Activated CD8-positive, alpha-beta memory T cell treated with anti-CD3 and anti-CD28 coated beads, Interleukin-2, amount 50 U/mL, for 1 hour (primary cell): ENCODE measurements around the gene DIABLO.
"Not testable (repeated sequence)": the region's sequence is repeated elsewhere in the genome, so short reads cannot be mapped to it uniquely, and the experiment has no call there.

Experiments
- DNase-seq: peaks from one replicate; pipeline ENCODE4 v3.0.0-alpha.2; 2020; ENCODE audit errors: extremely low read depth

Gene DIABLO

GRCh38 chr12:122189626-122190475 lies 36.0 kb downstream of the DIABLO start:
- no peak for DNase-seq

- no peak for DNase-seq
Measured at GRCh38 chr12:122187466-122187865, 38.4 kb downstream of the DIABLO start.

DNA sequence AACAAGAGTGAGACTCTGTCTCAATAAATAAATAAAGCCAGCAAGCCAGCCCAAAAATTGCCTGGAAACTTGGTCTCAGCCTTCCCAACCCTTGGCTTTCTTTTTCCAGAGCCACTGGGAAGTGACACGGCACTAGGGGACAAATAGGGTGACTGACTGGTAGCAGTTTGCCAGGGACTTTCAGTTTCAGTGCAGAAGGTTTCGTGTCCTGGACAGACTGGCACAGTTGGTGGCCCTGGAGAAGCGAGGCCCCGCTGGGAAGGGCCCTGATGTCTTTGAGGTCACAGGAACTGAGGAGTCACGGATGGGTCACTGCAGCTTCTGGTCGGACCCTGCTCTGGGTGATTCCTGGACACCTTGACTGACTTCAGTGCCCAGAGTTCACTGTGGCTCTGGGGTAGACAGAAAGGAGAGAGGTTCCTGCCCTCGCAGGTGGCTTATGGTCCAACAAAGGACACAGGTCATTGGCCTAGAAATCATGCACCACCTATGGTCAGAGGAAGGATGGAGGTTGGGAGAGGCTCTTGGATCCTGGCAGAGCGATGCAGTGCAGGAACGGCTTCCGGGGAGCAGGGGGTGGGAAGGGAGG lies 40.3 kb downstream of the DIABLO start:
- no peak for DNase-seq

DNA sequence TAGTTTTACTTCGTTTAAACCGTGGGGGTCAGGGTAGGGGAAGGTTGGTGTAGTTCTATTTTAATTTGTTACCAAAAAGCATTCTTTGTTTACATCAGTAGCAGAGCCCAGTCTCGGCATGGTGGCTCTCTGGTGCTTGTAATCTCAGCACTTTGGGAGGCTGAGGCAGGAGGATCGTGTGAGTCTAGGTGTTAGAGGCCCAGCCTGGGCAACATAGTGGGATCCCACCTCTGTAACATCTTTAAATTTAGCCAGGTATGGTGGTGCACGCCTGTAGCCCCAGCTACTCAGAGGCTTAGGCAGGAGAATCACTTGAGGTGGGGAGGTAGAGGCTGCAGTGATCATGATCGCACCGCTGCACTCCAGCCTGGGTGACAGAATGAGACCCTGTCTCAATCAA lies 40.8 kb downstream of the DIABLO start:
- no peak for DNase-seq

DNA sequence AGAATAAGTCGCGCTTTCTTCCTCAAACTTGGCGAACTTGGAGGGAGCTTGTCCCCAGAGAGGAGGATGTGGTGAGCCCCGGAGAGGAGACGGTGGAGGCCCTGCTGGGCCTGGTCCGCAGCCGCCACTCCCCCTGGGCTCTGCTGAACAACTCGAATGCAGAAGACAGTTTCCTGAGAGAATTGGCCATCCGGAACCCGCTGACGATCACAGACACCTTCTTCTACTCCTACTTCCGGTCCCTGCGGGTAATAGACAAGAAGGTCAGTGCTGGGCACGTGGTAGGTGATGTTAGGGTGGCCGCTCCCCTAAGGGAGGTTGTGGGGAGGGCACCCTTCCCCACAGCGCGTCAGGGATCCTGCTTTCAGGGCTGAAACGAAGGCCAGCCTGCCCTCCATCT lies 41.3 kb downstream of the DIABLO start:
- DNase-seq, result no peak

DNA sequence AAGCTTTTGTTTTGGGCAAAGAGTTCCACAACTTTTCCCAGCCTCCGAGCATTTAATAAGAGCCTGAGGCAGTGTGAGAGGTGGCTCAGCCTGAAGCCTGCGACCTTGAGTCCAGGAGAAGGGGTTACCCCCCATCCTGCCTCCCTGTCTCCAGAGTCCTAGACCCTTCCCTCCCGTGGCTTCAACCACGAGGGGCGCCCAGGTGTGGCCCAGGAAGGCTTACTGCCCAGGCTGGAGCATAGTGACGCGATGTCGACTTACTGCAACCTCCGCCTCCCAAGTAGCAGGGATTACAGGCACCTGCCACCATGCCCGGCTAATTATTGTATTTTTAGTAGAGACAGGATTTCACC lies 42.3 kb downstream of the DIABLO start:
- DNase-seq, result no peak

DNA sequence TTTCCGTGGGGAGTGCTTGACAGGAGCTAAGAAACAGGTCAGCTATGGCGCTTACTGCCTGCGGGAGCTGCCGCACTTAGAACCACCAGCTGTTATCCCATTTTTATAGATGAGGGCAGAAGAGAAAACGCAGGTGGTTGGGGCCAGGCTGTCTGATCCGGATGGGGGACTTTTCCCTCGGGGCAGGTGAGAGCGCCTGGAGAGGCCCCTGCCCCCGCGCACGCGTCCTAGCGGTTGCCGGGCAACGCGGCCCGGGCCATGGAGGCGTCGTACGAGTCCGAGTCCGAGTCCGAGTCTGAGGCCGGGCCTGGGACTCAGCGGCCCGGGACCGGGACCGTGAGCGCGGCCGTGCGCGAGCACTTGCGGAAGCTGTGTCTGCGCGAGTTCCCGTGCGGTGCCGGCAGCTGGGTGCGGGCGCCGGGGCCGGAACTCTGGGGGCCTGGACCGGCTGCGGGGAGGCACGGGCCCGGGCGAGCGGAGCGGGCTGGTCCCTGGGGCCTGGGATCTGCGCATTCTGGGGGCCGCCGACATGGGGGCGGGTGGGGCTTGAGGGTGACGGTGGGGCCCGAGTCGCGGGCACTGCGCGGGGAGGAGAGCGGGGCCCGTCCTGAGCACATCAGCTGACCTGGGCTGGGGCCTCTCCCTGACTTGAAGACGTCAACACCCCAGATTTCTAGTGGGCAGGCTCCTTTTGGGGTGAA lies 42.8 kb downstream of the DIABLO start, which contains the start of gene LRRC43:
TSS of gene LRRC43 (plus strand) at position 237 of the 701 bp plus-strand sequence. CDS start at position 259, 22 bp downstream.
- no peak for DNase-seq

- DNase-seq, result not testable (repeated sequence)
Measured at GRCh38 chr12:122176473-122176872, 49.4 kb downstream of the DIABLO start.

GRCh38 chr12:122174155-122174845 lies 51.6 kb downstream of the DIABLO start, which contains the start of gene IL31:
TSS of gene IL31 (minus strand) at chr12:122174221. CDS start at chr12:122174172, 49 bp downstream.
- DNase-seq, result no peak

DNA sequence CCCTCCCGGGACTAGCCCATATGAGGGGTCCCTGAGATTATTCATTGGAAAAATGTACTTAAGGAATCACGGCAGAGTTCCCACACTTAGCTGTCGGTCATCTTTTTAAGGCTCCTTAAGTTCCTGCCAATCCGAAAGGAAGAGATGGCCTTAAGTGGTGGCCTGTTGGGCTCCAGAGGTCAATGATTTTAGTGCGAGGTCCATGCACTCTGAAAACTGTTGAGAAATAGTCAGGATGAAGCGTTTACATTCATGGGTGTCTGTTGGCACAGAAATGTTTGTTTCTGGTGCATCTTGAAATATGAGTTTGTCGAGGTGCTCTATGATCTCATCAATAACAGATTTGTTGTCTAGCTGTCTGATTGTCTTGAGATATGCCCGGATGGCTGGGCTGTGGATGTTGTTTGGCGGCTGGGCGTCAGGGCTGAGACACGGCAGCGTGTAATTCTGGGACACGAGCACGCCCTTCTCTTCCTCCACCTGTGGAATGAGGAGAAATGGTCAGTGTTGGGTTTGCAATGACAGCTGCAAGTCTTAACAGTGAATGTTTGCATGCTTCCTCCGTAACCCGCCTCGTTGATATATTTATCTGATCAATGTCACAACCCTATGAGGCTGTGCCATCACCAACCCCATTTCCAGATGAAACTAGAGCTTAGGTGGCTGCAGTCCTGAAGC lies 53.5 kb downstream of the DIABLO start:
- no peak for DNase-seq

DNA sequence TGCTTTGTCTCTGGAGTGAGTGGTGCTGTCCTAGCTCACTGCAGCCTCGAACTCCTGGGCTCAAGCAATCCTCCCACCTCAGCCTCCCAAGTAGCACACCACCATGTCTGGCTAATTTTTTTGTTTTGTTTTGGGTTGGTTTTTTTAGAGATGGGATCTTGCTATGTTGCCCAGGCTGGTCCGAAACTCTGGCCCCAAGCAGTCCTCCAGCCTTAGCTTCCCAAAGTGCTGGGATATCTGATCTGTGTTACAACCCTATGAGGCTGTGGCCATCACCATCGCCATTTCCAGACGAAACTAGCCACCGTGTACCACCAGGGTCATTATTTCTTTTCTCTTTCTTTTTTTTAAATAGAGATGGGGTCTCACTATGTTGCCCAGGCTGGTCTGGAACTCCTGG lies 54.5 kb downstream of the DIABLO start:
- no peak for DNase-seq

DNA sequence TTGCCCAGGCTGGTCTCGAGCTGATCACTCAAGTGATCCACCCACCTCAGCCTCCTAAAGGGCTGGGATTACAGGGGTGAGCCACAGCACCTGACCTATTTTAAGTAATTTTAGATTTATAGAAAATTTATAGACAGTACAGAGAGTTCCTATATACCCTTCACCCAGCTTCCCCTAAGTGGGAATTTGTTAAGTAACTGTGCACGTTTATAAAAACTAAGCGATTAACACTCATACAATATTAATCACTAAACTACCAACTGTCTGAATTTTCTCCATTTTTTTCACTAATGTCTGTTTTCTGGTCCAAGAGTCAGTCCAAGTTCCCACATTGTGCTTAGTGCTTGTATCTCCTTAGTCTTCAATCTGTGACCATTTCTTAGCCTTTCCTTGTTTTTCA lies 57.4 kb downstream of the DIABLO start:
- no peak for DNase-seq

GRCh38 chr12:122167356-122167925 lies 58.4 kb downstream of the DIABLO start:
- DNase-seq, result no peak

DNA sequence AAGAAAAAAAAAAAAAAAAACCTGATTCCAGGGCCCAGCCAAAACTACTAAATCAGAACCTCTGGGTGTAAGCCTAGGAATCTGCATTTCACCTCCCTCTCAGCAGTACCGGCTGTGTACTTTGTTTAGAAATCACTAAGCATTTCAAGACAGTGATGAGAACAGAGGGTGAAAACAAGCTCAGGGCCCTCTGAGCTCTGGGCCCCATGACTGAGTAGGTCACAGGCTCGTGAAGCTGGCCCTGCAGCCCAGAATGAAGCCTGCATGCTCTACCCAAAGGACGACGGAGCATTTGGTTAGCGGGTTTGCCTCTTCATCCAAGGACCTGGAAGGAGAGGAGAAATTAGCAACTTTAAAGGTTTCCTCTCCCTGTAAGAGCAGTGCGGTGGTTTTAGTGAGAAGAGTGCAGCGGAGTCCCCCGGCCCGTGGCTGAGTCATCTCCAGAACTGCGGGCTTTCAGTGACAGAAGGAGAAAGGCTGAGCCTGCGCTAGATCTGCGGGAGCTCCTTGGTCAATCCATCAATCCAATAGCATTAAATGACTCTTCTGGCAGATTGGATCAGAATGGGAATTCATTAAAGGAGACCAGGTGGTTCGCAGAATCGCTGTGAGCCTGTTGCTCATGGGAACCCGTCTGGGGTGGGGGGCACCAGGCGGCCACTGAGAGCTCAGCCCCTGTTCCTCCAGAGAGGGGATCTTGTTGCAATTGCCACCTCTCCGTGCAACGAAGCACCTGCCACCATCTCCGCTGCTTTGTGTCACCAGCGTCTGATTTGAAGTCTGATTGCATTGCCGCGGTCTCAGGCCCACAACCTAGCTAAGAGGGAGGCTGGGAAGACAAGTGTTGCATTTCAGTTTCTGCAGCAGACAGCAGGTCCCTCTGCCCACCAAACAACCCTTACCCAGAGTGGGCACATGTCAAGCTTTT lies 59.2 kb downstream of the DIABLO start:
- DNase-seq, result no peak

DNA sequence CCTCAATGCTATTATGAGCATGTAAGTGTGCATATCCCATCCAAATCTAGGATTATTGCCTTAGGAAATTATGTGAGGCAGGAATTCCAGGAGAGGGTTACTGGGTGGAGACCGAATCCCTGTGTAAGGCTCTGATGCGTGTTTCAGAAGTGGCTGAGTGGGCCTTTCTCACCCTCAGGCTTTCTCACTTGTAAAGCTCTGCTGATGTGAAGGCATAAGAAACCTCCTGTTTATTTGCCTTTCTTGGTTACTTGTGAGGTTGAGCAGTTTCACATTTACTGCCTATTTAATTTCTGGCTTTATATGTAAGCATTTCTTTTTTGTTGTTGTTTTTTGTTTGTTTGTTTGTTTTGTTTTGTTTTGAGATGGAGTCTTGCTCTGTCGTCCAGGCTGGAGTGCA lies 62.9 kb downstream of the DIABLO start:
- no peak for DNase-seq

- DNase-seq, result no peak
Measured at GRCh38 chr12:122161682-122162081, 64.2 kb downstream of the DIABLO start.

GRCh38 chr12:122160761-122161160 lies 65.1 kb downstream of the DIABLO start:
- DNase-seq, result no peak

GRCh38 chr12:122159882-122160281 lies 66.0 kb downstream of the DIABLO start:
- DNase-seq, result no peak

DNA sequence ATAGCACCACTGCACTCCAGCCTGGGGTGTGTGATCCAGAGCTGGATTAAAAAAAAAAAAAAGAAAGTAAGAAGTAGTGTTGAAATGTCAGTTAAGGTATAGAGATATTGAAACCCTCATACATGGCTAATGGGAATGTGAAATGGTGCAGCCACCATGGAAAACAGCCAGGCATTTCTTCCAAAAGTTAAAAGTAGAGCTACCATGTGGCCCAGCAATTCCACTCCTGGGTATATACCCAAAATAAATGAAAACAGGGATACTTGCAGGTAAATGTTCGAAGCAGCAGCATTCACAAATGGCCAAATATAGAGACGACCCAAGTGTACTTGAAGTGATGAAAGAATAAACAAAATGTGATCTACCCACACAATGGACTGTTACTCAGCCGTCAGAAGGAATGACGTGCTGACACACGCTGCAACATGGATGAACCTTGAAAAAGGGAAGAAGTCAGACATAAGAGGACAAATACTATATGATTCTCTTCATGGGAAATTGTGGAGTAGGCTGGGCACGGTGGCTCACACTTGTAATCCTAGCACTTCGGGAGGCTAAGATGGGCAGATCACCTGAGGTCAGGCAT lies 67.1 kb downstream of the DIABLO start:
- no peak for DNase-seq
